SK-N-SH treated with all-trans-retinoic acid at 6 μM for 48 hours (cell line): ENCODE measurements around the gene TFCP2.

Source experiments
- ATAC-seq: fragments of 200-7000 bp; cut with Tn5 transposase; 3 replicates; pipeline ENCODE4 v1.9.1; 2020; ENCODE audit warnings: mild to moderate bottlenecking, moderate library complexity
- ARNTL ChIP-seq: fragments of 450-650 bp; formaldehyde crosslinking; IDR thresholded peaks from 2 replicates; pipeline ENCODE4 v1.5.0; 2020; ENCODE audit warnings: low read depth, mild to moderate bottlenecking, moderate library complexity, borderline replicate concordance
- BACH2 ChIP-seq: fragments of 250-450 bp; sonication (Bioruptor Pico); IDR thresholded peaks from 2 replicates; pipeline ENCODE4 v1.9.0; 2021; ENCODE audit warnings: mild to moderate bottlenecking, borderline replicate concordance
- CSDC2 ChIP-seq: fragments of 250-450 bp; sonication (Bioruptor Pico); IDR thresholded peaks from 2 replicates; pipeline ENCODE4 v1.5.0; 2020; ENCODE audit warnings: mild to moderate bottlenecking, moderate library complexity
- ESRRG ChIP-seq: fragments of 250-450 bp; sonication (Bioruptor Pico); IDR thresholded peaks from 2 replicates; pipeline ENCODE4 v1.6.1; 2021; ENCODE audit warnings: mild to moderate bottlenecking
- GLIS3 ChIP-seq: fragments of 250-450 bp; sonication (Bioruptor Pico); IDR thresholded peaks from 2 replicates; pipeline ENCODE4 v1.5.0; 2020; ENCODE audit warnings: mild to moderate bottlenecking, moderate library complexity
- ISL1 ChIP-seq: fragments of 250-450 bp; sonication (Bioruptor Pico); IDR thresholded peaks from 2 replicates; pipeline ENCODE4 v2.1.2; 2022; ENCODE audit warnings: mild to moderate bottlenecking, moderate library complexity
- OSR1 ChIP-seq: fragments of 250-450 bp; sonication (Bioruptor Pico); IDR thresholded peaks from 2 replicates; pipeline ENCODE4 v1.8.0; 2022; ENCODE audit warnings: moderate library complexity, mild to moderate bottlenecking, inconsistent platforms
- POU6F1 ChIP-seq: fragments of 250-450 bp; sonication (Bioruptor Pico); IDR thresholded peaks from 2 replicates; pipeline ENCODE4 v1.8.0; 2021; ENCODE audit warnings: low read depth, mild to moderate bottlenecking, moderate library complexity, borderline replicate concordance
- PPARA ChIP-seq: fragments of 250-450 bp; sonication (Bioruptor Pico); IDR thresholded peaks from 2 replicates; pipeline ENCODE4 v1.5.0; 2020; ENCODE audit warnings: mild to moderate bottlenecking, borderline replicate concordance
- RARB ChIP-seq: fragments of 250-450 bp; sonication (Bioruptor Pico); IDR thresholded peaks from 2 replicates; pipeline ENCODE4 v1.8.0; 2021; ENCODE audit warnings: mild to moderate bottlenecking, moderate library complexity
- SNAI2 ChIP-seq: fragments of 250-450 bp; sonication (Bioruptor Pico); IDR thresholded peaks from 2 replicates; pipeline ENCODE4 v1.5.0; 2020; ENCODE audit warnings: mild to moderate bottlenecking, moderate library complexity
- TCF4 ChIP-seq: fragments of 250-450 bp; sonication (Bioruptor Pico); IDR thresholded peaks from 2 replicates; pipeline ENCODE4 v1.8.0; 2021; ENCODE audit warnings: mild to moderate bottlenecking, moderate library complexity, borderline replicate concordance
- TOX ChIP-seq: fragments of 250-450 bp; sonication (Bioruptor Pico); IDR thresholded peaks from 2 replicates; pipeline ENCODE4 v1.8.0; 2021; ENCODE audit warnings: mild to moderate bottlenecking, moderate library complexity, borderline replicate concordance
- ZC3H10 ChIP-seq: fragments of 250-450 bp; sonication (Bioruptor Pico); IDR thresholded peaks from 2 replicates; pipeline ENCODE4 v1.5.1; 2021; ENCODE audit warnings: mild to moderate bottlenecking, moderate library complexity
- ZFP3 ChIP-seq: fragments of 250-450 bp; sonication (Bioruptor Pico); IDR thresholded peaks from 2 replicates; pipeline ENCODE4 v1.5.0; 2020; ENCODE audit warnings: mild to moderate bottlenecking, moderate library complexity
- ZNF565 ChIP-seq: fragments of 450-650 bp; formaldehyde crosslinking; conservative IDR thresholded peaks from 2 replicates; pipeline ENCODE4 v1.5.0; 2020; ENCODE audit warnings: low read depth, mild to moderate bottlenecking, moderate library complexity
- ZNF8 ChIP-seq: fragments of 450-650 bp; formaldehyde crosslinking; IDR thresholded peaks from 2 replicates; pipeline ENCODE4 v1.5.0; 2020; ENCODE audit warnings: mild to moderate bottlenecking, moderate library complexity
- TF ChIP-seq, protein P1 (sequence below): fragments of 250-450 bp; sonication (Bioruptor Pico); IDR thresholded peaks from 2 replicates; pipeline ENCODE4 v1.5.1; 2020; ENCODE audit warnings: low read depth, mild to moderate bottlenecking, moderate library complexity
- TF ChIP-seq, protein P2 (sequence below): fragments of 250-450 bp; sonication (Bioruptor Pico); IDR thresholded peaks from 2 replicates; pipeline ENCODE4 v1.8.0; 2020; ENCODE audit warnings: mild to moderate bottlenecking, moderate library complexity, borderline replicate concordance
- TF ChIP-seq, protein P3 (sequence below): fragments of 250-450 bp; sonication (Bioruptor Pico); IDR thresholded peaks from 2 replicates; pipeline ENCODE4 v1.5.0; 2020; ENCODE audit warnings: mild to moderate bottlenecking, moderate library complexity

Gene TFCP2

GRCh38 chr12:51199366-51199945, 26.5 kb upstream of the TFCP2 start (continued):
- TF ChIP-seq, protein P1, sequence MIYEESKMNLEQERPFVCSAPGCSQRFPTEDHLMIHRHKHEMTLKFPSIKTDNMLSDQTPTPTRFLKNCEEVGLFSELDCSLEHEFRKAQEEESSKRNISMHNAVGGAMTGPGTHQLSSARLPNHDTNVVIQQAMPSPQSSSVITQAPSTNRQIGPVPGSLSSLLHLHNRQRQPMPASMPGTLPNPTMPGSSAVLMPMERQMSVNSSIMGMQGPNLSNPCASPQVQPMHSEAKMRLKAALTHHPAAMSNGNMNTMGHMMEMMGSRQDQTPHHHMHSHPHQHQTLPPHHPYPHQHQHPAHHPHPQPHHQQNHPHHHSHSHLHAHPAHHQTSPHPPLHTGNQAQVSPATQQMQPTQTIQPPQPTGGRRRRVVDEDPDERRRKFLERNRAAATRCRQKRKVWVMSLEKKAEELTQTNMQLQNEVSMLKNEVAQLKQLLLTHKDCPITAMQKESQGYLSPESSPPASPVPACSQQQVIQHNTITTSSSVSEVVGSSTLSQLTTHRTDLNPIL (CRISPR knock-in tag), result no peak
- TF ChIP-seq TOX (CRISPR knock-in tag) (no peak), CSDC2 (CRISPR knock-in tag) (no peak), ESRRG (CRISPR knock-in tag) (no peak), SNAI2 (no peak), ZNF8 (no peak), RARB (no peak), GLIS3 (CRISPR knock-in tag) (no peak), ZC3H10 (CRISPR knock-in tag) (no peak), ARNTL (no peak)

GRCh38 chr12:51198568-51199365, 25.8 kb upstream of the TFCP2 start:
- ATAC-seq, result no peak

GRCh38 chr12:51197736-51198567, 25.0 kb upstream of the TFCP2 start:
- TF ChIP-seq RARB, result no peak
- TF ChIP-seq PPARA (CRISPR knock-in tag), result no peak
- no peak for TF ChIP-seq ISL1 (CRISPR knock-in tag)
- TF ChIP-seq, protein P2, sequence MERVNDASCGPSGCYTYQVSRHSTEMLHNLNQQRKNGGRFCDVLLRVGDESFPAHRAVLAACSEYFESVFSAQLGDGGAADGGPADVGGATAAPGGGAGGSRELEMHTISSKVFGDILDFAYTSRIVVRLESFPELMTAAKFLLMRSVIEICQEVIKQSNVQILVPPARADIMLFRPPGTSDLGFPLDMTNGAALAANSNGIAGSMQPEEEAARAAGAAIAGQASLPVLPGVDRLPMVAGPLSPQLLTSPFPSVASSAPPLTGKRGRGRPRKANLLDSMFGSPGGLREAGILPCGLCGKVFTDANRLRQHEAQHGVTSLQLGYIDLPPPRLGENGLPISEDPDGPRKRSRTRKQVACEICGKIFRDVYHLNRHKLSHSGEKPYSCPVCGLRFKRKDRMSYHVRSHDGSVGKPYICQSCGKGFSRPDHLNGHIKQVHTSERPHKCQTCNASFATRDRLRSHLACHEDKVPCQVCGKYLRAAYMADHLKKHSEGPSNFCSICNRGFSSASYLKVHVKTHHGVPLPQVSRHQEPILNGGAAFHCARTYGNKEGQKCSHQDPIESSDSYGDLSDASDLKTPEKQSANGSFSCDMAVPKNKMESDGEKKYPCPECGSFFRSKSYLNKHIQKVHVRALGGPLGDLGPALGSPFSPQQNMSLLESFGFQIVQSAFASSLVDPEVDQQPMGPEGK (CRISPR knock-in tag), result no peak
- TF ChIP-seq TCF4 (CRISPR knock-in tag), result no peak
- TF ChIP-seq SNAI2, result no peak
- TF ChIP-seq OSR1 (CRISPR knock-in tag), result no peak
- no peak for TF ChIP-seq GLIS3 (CRISPR knock-in tag)
- no peak for TF ChIP-seq ESRRG (CRISPR knock-in tag)
- TF ChIP-seq ZNF8, result no peak
- TF ChIP-seq ZNF565, result no peak
- TF ChIP-seq ARNTL, result no peak
- no peak for TF ChIP-seq BACH2 (CRISPR knock-in tag)
- no peak for TF ChIP-seq TOX (CRISPR knock-in tag)
- no peak for ATAC-seq

More at GRCh38 chr12:51198568-51199365, 25.8 kb upstream of the TFCP2 start:
- TF ChIP-seq ZFP3 (CRISPR knock-in tag) (no peak), ESRRG (CRISPR knock-in tag) (no peak)
- TF ChIP-seq, protein P3, sequence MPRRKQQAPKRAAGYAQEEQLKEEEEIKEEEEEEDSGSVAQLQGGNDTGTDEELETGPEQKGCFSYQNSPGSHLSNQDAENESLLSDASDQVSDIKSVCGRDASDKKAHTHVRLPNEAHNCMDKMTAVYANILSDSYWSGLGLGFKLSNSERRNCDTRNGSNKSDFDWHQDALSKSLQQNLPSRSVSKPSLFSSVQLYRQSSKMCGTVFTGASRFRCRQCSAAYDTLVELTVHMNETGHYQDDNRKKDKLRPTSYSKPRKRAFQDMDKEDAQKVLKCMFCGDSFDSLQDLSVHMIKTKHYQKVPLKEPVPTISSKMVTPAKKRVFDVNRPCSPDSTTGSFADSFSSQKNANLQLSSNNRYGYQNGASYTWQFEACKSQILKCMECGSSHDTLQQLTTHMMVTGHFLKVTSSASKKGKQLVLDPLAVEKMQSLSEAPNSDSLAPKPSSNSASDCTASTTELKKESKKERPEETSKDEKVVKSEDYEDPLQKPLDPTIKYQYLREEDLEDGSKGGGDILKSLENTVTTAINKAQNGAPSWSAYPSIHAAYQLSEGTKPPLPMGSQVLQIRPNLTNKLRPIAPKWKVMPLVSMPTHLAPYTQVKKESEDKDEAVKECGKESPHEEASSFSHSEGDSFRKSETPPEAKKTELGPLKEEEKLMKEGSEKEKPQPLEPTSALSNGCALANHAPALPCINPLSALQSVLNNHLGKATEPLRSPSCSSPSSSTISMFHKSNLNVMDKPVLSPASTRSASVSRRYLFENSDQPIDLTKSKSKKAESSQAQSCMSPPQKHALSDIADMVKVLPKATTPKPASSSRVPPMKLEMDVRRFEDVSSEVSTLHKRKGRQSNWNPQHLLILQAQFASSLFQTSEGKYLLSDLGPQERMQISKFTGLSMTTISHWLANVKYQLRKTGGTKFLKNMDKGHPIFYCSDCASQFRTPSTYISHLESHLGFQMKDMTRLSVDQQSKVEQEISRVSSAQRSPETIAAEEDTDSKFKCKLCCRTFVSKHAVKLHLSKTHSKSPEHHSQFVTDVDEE (CRISPR knock-in tag), result no peak

DNA sequence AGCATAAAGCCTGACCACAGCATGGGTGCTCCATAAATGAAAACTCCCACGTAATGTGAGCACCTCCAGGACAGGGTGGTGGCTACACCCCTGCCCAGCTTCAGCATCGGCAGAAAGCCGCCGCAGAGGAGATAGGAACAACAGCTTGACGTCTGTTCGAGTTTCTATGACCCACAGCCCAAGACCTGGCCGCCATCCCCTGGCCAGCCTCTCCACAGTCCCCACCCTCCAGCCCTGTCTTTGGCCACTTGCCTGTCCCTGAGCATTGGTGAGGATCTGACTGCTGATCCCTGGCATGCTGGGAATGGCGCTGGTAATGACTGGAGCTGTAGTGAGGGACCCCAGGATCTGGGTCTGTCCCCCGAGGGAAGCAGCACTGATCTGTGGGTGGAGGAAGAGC, 23.6 kb upstream of the TFCP2 start:
- TF ChIP-seq PPARA (CRISPR knock-in tag) (no peak), POU6F1 (CRISPR knock-in tag) (no peak), GLIS3 (CRISPR knock-in tag) (no peak)
- TF ChIP-seq, protein P3 (CRISPR knock-in tag), result no peak
- TF ChIP-seq, protein P2 (CRISPR knock-in tag), result no peak
- ATAC-seq, result no peak
